Right hindlimb (tissue), 1 donor: Measurements from ENCODE around the gene LCN10.

Source experiments
- DNase-seq: peaks from one replicate; pipeline ENCODE4 v3.0.0-alpha.2; 2018

LCN10 gene

GRCh38 chr9:136754059-136754572 is 11.4 kb upstream of the LCN10 start:
- DNase-seq = no peak

GRCh38 chr9:136753371-136754058 is 10.8 kb upstream of the LCN10 start:
- DNase-seq = no peak

GRCh38 chr9:136751814-136752213 is 9.1 kb upstream of the LCN10 start:
- DNase-seq = no peak

DNA sequence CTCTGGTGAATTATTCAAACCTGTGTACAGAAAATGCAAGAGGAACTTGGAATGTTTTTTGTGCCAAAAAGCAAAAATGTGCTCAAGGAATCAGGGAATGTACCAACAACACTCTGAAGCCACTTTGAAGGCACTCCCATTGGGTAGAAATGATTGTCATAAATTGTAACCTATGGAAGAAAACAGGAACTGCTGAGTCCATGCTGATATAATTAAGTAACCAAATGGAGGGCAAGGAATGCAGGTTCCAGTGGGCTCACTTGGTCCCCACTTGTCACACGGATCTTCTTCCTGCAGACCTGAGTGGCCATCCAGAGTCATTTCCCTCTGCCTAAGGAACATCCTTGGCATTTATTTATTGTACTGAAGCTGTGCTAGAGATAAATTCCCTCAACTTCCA is 8.5 kb upstream of the LCN10 start:
- no peak for DNase-seq

GRCh38 chr9:136750526-136750925 is 7.8 kb upstream of the LCN10 start:
- DNase-seq = no peak

DNA sequence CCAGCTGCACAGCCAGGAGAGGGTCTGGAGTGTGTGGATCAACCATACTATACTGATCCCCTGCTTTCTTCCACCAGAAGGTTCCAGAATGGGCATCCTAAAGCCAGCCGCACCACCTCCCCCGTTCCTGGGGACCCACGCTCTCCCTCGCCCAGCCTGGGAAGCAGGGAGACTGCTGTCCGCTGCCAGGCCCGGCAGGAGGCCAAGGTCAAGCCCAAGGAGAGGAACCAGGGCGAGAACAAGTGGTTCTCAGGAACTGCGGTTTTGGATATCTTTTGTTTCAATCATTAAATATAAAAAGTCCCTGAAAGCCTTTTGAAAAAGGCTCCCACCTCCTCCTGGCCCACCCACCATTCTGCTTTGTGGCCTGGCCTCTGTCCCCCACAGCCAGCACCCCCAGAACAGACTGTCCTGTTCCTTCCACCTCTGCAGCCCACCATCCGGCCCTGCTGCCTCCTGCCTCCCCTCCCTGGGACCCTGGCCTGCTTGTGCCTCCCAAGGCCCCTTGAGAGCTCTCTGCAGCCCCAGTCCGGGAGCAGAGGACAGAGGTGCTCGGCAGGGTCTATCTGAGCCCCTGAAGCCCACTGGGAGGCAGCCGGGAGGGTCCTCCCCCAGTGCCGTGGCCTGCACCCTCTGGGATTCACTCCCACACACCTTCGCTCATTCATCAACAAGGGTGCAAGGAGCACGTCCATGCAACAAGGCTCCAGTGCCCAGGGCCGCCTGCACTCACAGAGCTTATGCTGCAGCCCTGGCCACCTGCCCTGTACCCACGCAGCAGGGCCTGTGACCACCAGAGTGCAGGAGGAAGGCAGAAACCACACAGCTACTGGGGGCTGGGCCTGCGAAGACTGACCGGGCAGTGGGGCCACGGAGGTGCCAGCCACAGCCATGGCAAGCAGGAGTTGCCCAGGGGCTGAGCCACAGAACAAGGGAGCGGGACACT is 6.2 kb upstream of the LCN10 start:
- DNase-seq = no peak

DNA sequence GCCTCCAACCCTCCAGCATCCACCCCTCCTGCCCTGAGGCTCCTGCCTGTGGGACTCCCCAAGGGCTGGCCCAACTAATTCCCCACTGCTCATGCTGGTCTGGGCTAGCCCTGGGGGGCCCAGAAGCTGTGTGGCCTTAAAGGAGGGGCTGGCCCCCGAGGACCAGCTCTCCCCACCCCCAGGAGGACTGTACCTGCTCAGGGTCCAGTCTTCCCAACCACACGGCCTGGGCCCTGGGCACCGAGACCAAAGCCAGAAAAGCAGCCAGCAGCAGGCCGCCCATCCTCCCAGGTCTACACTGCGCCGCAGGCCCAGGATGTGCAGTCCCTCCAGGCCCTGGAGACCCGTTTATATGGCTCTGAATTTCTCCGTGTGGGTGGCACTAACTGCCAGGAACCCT is 5.5 kb upstream of the LCN10 start, which contains the start of gene LCN6:
Gene LCN6 (minus strand): TSS at position 325 of the 400 bp plus-strand sequence. CDS start 42 bp downstream, at position 283.
- no peak for DNase-seq

DNA sequence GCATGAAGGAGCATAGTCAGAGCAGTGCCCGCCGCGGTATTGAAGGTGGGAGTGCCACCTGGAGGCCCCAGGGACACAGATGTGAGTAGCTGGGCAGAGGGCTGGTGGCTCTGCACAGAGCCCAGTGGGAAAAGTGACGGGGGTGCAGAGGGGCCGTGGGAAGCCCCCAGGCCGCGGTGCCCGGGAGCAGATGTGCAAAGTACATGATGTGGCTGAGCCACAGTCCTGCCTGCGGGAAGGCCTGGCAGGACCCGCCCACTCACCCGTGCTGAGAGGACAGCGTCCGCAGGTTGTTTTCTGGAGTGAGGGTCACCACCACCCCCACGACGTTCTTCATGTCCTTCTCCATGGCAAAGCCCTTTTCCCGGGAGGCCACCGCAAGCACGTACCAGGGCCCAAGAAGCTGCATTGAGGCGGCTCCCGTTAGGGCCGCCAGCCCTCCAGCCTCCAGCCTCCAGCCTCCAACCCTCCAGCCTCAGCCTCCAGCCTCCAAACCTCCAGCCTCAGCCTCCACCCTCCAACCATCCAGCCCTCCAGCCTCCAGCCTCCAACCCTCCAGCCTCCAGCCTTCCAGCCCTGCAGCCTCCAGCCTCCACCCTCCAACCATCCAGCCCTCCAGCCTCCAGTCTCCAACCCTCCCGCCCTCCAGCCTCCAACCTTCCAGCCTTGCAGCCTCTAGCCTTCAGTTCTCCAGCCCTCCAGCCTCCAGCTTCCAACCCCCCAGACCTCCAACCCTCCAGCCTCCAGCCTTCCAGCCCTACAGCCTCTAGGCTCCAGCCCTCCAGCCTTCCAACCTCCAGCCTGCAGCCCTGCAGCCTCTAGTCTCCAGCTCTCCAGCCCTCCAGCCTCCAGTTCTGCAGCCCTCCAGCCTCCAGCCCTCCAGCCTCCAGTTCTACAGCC is 4.7 kb upstream of the LCN10 start:
- no peak for DNase-seq

- no peak for DNase-seq
Observed at GRCh38 chr9:136746621-136747020, 3.9 kb upstream of the LCN10 start.

- DNase-seq = no peak
Observed at GRCh38 chr9:136746155-136746490, 3.4 kb upstream of the LCN10 start.

DNA sequence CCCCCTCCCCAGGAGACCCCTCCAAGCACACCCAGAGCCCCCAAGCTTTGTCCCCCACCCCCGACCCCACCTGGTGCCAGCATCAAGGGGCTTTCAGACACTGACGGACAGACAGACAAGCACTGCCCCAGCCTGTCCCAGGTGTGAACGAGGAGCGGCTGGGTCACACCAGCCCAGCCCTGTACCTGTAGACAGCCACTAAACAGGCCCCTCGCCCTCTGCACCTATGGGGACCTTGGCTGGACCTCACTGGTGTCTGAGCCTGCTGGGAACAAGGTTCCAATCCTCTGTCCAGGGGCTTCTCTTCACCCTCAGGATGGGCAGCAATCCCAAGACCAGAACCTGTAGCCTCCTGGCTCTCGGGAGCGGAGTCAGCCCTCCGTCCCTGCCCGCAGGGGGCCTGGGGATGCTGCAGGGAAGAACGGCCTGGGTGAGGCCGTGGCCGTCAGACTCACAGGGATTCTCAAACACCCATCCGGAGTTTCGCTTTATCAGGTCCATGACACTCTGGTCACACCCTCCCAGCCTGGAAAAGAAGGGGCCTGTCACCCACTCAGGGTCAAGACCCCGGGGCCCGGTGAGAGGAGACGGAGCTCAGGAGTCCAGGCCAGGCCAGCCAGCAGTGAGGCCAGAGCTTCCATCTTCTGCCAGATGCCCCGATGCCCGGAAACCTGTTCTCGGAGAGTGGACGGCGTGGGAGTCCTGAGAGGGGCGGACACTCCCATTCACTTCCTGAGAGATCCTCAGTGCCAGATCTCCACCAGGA is 2.8 kb upstream of the LCN10 start:
- no peak for DNase-seq

DNA sequence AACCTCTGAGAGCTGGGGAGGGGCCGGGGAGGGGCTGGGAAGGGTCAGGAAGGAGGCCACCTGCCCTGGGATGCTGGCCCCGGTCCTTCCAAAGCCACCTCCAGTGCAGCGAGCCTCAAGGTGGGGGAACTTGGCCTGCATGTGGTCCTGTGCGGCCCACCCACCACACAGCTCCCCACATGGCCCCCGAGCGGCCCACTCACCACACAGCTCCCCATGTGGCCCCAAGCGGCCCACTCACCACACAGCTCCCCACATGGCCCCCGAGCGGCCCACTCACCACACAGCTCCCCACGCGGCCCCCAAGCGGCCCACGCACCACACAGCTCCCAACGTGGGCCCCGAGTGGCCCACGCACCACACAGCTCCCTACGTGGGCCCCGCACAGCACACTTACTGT is 2.0 kb upstream of the LCN10 start:
- DNase-seq = no peak

DNA sequence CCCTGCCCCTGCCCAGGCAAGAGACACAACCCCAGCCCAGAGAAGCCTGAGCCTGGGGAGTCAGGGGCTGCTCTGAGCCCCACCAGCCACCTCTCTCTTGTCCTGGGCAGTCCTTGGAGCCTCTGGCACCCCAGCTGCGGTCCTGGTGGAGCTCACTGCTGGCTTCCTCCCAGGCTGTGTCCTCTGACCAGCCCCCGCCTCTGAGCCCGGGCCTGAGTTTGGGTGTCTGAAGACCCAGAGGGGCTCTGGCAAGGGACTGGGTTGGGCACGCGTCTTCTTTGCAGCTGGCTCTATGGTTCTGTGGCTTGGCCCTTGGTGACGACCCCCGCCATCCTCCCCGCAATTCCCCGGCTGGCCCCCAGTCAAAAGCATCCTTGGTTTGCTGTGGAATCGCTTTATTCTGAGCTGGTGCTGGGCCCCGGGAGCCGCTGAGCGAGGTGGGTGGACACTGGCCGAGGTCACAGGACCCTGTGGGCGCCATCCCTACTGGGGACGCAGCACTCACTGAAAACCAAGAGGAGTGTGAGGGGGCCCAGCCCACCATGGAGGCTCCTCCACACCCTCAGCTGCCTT is 985 bp upstream of the LCN10 start:
- no peak for DNase-seq

DNA sequence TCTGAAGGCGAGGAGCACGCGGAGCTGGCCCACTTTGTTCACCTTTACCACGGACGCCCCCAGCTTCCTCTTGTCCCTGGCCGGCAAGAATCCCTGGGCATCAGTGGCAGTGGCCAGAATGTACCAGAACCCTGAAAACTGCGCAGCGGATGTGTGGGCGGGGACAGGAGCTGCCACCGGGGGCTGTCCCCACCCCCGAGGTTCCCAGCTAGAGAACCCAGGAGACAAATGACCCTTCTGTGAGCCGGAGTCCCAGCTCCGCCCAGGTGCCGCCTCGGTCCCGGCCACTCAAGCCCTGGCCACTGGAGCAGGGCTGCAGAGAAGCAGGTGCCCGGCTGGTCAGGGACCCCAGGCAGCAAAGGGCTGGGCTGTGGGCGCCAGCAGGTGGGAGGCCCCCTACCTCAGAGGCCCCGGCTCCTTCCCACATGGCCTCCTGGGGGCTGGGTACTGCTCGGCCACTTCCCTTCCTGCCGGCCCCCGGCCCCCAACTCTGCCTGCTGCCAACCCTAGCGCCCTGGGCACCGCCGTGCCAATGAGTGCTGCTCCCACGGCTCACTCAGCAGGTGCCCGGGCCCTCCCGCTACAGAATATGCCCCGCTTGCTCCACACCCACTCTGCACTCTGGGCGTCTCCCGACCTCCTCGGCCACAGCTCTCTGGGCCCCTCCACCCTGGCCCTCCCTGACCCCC is 713 bp downstream of the LCN10 start:
- no peak for DNase-seq

- no peak for DNase-seq
Observed at GRCh38 chr9:136740971-136741882, 1.5 kb downstream of the LCN10 start.

DNA sequence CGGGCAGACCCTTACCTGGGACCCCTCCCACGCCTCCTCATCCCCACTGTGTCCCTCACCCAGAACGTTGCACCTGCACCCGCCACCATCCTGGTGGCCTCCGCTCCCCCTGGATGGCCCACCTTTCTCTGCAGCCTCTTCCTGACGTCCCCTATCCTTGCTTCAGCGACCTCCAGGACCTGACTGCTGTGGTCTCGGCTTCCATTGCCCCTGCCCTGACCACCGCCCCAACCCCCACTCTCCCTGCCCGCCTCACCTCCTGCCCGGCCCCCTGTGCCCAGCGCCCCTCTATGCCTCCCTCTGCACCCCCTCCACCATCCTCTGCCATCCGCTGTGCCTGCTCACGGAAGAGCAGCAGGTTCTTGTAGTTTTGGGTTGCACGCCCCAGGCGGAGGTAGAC is 2.2 kb downstream of the LCN10 start:
- no peak for DNase-seq

- no peak for DNase-seq
Observed at GRCh38 chr9:136740069-136740468, 2.7 kb downstream of the LCN10 start.

DNA sequence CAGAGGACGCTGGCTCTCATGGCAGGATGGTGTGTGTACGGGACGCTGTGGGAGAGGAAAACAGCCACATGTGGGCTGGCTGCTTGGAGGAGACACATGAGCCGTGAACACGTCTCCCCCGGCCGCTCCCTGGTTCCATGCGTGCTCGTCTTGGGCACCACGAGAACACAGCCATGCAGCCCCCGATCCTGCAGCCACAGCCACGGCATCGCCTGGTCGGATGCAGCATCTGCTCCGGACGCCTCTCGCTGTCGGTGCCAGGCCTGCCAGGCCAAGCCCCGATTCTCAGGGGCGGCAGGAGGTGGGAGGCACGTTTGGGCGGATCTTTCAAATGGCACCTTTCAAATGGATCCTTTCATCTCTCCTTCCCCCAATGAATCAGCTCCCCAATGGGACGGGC is 3.2 kb downstream of the LCN10 start:
- DNase-seq = no peak

- DNase-seq = no peak
Observed at GRCh38 chr9:136738960-136739359, 3.8 kb downstream of the LCN10 start.
